Progenitor cell of endocrine pancreas (in vitro differentiated cells): ENCODE measurements around the gene SCAMP3. TPM values are rescaled to one million over a fixed set of nuclear protein-coding genes. Genes with fewer than 3 reads are reported as not detected.
A peak's percentile ranks its signal among the peaks of the same experiment; 100 is the strongest.

Experiments
- DNase-seq: peaks from one replicate; pipeline ENCODE4 v3.0.0; 2021; ENCODE audit warnings: low spot score; ENCODE audit not compliant: unreplicated experiment
- H3K27ac Mint-ChIP-seq: 2 replicates; pipeline ENCODE4 v1.8.0; 2021; ENCODE audit warnings: mild to moderate bottlenecking, moderate library complexity, mixed read lengths
- H3K27me3 Mint-ChIP-seq: 2 replicates; pipeline ENCODE4 v1.8.0; 2021; ENCODE audit warnings: mixed read lengths
- H3K36me3 Mint-ChIP-seq: 2 replicates; pipeline ENCODE4 v1.8.0; 2022; ENCODE audit warnings: mixed read lengths; ENCODE audit not compliant: insufficient read depth
- H3K4me1 Mint-ChIP-seq: 2 replicates; pipeline ENCODE4 v1.8.0; 2021; ENCODE audit warnings: low read depth, mixed read lengths
- H3K4me3 Mint-ChIP-seq: 2 replicates; pipeline ENCODE4 v1.8.0; 2021; ENCODE audit warnings: low read depth, mild to moderate bottlenecking, moderate library complexity, mixed read lengths
- H3K9me3 Mint-ChIP-seq: 2 replicates; pipeline ENCODE4 v1.8.0; 2021; ENCODE audit warnings: low read depth, mixed read lengths
- CTCF ChIP-seq: fragments of 200-600 bp; sonication (generic); IDR thresholded peaks from one replicate; pipeline ENCODE4 v1.5.0; 2021; ENCODE audit warnings: antibody characterized with exemption, mild to moderate bottlenecking; ENCODE audit not compliant: unreplicated experiment
- total RNA-seq: library from RNA; stranded (reverse); gene quantifications from 2 replicates; pipeline ENCODE4 v1.2.1, GENCODE V29; 2021

The SCAMP3 gene
- total RNA-seq, 1 donor from 2014 or later = 53.1 TPM

- peaks cover 5% of the 10 kb centered on the region for H3K36me3 Mint-ChIP-seq
- no peaks in the 10 kb centered on the region for H3K27me3 Mint-ChIP-seq
- H3K9me3 Mint-ChIP-seq = no peaks in the 10 kb centered on the region
- DNase-seq = peak; percentile 77
- peak overlapping the region; percentile 69 for H3K4me3 Mint-ChIP-seq
- H3K4me1 Mint-ChIP-seq = peaks cover 19% of the 10 kb centered on the region
- peak; percentile 79 for TF ChIP-seq CTCF
- H3K27ac Mint-ChIP-seq = peak overlapping the region; percentile 93
These were observed 55.0 kb downstream of the SCAMP3 start for GRCh38 chr1:155206891-155207805.

Other genes with a start within 250 kb of the SCAMP3 start
- gene DCST2, start 228.6 kb downstream of the SCAMP3 start, total RNA-seq = 2.2 TPM in 2 replicates
- not detected in 2 replicates for gene DCST1, start 228.5 kb downstream of the SCAMP3 start, total RNA-seq
- 20.9 and 22.1 TPM in 2 replicates for gene ADAM15, start 211.0 kb downstream of the SCAMP3 start, total RNA-seq
- gene EFNA4, start 198.6 kb downstream of the SCAMP3 start, total RNA-seq = 45.5 and 46.8 TPM in 2 replicates
- gene EFNA3, start 183.5 kb downstream of the SCAMP3 start, total RNA-seq = 9.0 and 10.5 TPM in 2 replicates
- gene EFNA1, start 134.5 kb downstream of the SCAMP3 start, total RNA-seq = 22.1 and 22.2 TPM in 2 replicates
- gene SLC50A1, start 126.5 kb downstream of the SCAMP3 start, total RNA-seq = 33.3 and 35.5 TPM in 2 replicates
- 45.6 and 49.3 TPM in 2 replicates for gene DPM3, start 121.8 kb downstream of the SCAMP3 start, total RNA-seq
- 146 and 149 TPM in 2 replicates for gene KRTCAP2, start 89.1 kb downstream of the SCAMP3 start, total RNA-seq
- 21.1 and 25.7 TPM in 2 replicates for gene TRIM46, start 88.5 kb downstream of the SCAMP3 start, total RNA-seq
- gene THBS3, start 54.5 kb downstream of the SCAMP3 start, total RNA-seq = 46.0 and 52.2 TPM in 2 replicates
- gene MTX1, start 53.7 kb downstream of the SCAMP3 start, total RNA-seq = 38.1 and 38.7 TPM in 2 replicates
- gene ENTREP3, start 6.9 kb downstream of the SCAMP3 start, total RNA-seq = 58.4 and 59.0 TPM in 2 replicates
- gene CLK2, start 11.1 kb upstream of the SCAMP3 start, total RNA-seq = 102 and 106 TPM in 2 replicates
- 13.6 and 15.6 TPM in 2 replicates for gene HCN3, start 15.1 kb upstream of the SCAMP3 start, total RNA-seq
- 0.16 and 0.57 TPM in 2 replicates for gene PKLR, start 39.1 kb upstream of the SCAMP3 start, total RNA-seq
- gene FDPS, start 46.5 kb upstream of the SCAMP3 start, total RNA-seq = 232 and 261 TPM in 2 replicates
- gene RUSC1, start 58.5 kb upstream of the SCAMP3 start, total RNA-seq = 37.3 and 37.4 TPM in 2 replicates